Activated CD8-positive, alpha-beta memory T cell treated with anti-CD3 and anti-CD28 coated beads for 4 hours (primary cell): ENCODE measurements around the gene USP10.
A peak's percentile ranks its signal among the peaks of the same experiment; 100 is the strongest.

Experiments
- DNase-seq, 2 donors: peaks; one replicate each; pipeline ENCODE4 v3.0.0-alpha.2; 2020; ENCODE audit warnings: low read depth in 2 of 2

USP10 gene, protein sequence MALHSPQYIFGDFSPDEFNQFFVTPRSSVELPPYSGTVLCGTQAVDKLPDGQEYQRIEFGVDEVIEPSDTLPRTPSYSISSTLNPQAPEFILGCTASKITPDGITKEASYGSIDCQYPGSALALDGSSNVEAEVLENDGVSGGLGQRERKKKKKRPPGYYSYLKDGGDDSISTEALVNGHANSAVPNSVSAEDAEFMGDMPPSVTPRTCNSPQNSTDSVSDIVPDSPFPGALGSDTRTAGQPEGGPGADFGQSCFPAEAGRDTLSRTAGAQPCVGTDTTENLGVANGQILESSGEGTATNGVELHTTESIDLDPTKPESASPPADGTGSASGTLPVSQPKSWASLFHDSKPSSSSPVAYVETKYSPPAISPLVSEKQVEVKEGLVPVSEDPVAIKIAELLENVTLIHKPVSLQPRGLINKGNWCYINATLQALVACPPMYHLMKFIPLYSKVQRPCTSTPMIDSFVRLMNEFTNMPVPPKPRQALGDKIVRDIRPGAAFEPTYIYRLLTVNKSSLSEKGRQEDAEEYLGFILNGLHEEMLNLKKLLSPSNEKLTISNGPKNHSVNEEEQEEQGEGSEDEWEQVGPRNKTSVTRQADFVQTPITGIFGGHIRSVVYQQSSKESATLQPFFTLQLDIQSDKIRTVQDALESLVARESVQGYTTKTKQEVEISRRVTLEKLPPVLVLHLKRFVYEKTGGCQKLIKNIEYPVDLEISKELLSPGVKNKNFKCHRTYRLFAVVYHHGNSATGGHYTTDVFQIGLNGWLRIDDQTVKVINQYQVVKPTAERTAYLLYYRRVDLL

DNA sequence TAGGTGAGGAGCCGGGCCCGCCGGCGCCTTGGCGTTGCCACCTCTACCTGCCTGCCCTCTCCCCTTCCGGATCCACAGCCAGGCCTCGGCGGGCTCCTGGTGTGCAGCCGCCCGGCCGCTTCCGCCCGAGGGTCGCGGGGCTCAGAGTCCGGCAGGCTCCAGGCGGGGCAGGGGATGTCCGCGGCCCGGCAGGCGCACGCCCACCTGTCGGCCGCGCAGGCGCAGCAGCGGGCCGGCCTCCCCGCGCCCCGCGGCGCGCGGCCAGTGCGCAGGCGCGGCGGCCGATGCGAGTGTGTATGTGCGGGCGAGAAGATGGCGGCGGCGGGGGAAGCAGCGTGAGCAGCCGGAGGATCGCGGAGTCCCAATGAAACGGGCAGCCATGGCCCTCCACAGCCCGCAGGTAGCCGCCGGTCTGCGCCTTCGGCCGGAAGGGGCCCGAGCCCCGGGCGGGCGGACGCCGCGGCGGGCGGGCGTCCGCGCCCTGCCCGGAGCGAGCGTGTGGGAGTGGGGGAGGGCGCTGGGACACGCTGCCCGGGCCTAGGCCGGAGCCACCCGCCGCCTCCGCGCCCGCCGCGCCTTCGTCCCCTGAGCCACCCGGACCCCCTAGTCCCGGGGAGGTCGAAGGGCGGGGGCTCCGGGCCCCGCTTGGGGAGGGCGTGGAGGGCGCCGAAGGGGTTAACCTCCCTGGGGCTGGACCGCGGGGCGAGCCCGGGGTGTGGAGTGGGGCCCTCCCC is at the start of gene USP10:
Gene USP10 (plus strand): TSS at position 289 of the 734 bp plus-strand sequence. CDS start 91 bp downstream, at position 380.
- DNase-seq = peak; percentile 65 to 66

DNA sequence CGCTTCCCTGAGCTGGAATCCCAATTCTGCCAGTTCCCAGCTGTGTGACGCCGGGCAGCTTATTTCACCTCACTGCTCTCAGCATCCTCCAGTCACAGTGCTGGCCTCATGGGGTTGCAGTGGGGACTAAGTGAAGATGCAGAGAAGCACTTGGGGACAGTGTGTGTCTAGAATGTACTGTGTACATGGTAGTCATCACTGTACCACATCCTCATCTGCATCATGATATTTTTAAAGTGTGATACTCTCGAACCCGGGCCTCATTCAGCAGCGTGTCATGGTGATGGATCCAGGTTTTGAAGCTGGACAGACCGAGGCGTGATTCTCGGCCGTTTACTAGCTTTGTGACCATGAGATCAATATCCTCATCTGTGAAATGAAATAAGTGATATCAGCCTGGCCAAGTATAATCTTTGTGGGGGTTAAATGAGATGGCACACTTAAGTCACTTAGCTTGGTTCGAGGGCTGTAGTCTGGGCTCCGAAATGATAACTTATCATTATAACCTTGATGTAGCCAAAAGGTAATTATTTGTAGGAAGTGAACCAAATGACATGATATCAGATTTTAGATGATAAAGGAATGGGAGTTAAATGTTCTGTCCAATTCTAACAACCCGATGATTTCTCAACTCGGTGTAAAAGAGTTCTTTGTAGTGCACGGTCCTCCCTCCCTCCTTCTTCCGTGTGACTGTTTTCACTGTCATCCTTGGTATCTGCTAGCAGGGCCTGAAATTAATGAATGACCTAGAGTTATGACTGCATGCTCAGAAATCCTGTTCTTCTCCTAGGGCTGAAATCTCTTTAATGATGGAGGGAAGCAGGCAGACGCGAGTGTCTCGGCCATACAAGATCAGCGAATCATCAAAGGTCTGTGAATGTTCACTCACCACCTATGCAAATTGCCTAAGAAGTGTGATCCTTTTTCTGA is 49.5 kb upstream of the USP10 start:
- no peak for DNase-seq

DNA sequence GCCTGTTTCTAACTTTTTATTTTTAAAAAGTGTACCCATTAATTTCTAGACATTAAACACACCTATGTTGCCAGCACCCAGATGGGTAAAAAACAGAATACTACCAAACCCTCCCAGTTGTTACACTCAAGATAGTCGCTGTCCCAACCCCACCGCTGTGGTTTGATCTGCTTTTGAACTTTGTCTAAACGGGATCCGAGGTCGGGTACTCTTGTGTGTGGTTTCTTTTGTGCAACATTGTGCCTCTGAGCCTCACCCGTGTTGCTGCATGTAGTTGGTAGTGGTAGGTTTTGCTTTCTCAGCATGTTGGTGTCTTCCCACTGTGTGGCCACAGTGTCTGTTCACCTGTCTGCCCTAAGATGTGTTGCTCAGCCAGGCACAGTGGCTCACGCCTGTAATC is 47.2 kb upstream of the USP10 start:
- no peak for DNase-seq

DNA sequence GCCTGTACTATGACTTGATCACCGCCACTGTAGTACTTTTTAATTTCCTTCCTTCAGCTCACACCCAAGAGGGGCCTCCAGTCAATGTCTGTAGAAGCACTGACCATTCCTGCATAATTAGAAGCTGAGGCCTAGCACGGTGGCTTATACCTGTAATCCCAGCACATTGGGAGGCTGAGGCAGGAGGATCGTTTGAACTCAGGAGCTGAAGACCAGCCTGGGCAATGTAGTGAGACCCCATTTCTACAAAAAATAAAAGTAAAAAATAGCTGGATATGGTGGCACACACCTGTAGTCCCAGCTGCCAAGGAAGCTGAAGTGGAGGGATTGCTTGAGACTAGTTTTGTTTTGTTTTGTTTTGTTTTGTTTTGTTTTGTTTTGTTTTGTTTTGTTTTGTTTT is 45.6 kb upstream of the USP10 start:
- no peak for DNase-seq

DNA sequence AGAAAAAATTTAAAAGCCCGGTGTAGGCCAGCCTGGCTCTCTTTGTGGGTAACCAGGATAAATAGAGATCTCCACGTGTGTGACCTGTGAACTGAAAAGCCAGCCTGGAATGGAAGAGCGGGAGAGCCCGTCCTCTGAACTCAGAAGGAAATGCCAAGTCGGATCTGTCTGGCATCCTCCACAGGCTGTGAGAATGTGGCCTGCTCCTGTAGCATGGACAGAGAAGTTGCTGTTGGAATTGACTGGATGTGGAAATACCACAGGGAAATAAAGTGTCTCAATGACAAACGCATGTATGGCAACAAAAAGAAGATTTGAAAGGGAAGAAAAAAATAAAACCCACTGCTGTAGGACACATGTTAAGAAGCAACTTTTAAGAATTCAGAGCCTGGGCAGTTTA is 44.8 kb upstream of the USP10 start:
- DNase-seq = no peak

DNA sequence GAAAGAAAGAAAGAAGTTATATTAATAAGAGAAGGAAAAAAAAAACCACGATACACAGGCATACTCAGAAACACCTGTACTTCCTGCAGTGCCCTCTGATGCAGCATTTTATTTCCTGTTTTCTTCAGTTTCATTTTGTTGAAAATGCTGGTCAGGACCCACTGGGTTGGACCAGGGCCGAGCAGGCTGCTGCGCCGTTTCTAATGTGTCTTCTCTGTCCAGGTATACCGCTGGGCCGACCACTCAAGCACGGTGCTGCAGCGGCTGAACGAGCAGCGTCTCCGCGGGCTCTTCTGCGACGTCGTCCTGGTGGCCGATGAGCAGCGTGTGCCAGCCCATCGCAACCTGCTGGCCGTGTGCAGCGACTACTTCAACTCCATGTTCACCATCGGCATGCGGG is 43.2 kb upstream of the USP10 start:
- DNase-seq = no peak

DNA sequence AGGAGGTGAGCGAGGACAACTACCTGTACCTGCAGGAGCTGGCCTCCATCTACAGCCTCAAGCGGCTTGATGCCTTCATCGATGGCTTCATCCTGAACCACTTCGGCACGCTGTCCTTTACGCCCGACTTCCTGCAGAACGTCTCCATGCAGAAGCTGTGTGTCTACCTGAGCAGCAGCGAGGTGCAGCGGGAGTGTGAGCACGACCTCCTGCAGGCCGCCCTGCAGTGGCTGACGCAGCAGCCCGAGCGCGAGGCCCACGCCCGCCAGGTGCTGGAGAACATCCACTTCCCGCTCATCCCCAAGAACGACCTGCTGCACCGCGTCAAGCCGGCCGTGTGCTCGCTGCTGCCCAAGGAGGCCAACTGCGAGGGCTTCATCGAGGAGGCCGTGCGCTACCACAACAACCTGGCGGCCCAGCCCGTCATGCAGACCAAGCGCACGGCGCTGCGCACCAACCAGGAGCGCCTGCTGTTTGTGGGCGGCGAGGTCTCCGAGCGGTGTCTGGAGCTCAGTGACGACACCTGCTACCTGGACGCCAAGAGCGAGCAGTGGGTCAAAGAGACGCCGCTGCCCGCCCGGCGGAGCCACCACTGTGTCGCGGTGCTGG is 42.5 kb upstream of the USP10 start:
- no peak for DNase-seq

DNA sequence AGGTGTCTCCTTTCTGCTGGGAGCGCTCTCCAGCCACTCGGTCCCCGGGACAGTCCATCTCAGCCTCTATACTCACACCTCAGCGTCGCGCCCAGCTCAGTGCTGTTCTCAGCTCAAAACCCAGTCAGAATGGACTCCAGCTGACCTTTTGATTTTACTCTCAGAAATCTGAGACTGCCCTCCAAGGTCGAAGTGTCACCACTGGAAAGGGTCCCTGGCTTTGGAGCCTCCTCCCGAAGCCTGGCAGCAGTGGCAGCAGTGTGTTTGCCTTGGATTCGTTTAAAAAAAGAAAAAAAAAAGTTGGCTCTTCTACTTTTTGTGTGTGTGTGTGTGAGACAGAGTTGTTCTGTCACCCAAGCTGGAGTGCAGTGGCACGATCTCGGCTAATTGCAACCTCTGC is 41.1 kb upstream of the USP10 start:
- no peak for DNase-seq

DNA sequence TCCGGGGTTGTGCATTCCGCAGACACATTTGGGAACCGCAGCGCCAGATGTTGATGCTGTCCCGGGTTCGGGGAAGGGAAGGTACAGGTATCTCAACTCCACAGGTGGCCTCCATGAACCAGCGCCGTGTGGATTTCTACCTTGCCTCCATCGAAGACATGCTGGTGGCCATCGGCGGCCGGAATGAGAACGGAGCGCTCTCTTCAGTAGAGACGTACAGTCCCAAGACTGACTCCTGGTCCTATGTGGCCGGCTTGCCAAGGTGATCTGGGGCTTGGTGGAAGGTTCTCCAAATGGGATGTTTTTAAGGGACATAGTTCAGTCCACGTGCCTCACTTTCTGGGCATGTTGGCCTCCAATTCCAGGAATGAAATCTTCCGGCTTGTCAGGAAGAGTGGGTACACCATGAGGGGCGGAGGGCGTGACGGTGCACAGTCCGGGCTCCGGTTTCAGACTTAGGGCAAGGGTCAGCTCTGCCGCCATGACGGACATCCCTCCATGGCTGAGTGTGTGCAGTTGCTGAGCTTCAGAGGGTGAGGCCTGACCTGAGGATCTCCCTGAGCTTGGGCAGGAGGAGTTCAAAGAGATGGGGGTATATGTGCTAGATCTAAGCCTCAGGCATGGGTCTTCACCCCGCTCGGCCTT is 40.0 kb upstream of the USP10 start:
- DNase-seq = no peak

DNA sequence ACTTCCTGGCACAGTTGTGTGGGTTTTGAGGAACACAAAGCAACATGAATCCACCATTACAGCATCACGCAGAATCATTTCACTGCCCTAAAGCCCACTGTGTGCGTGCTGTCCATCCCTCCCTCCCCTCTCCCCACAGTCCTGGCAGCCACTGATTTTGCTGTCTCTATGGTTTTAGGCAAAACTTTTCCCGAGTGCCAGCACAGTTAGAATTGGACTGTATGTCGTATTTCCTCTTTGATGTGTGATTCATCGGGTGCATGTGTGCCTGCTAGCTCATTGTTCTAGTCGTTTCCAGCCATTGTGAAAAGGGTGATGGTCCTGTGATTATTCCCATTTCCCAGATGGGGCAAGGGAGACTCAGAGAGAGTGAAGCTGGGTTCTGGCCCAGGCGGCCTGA is 38.8 kb upstream of the USP10 start:
- no peak for DNase-seq

DNA sequence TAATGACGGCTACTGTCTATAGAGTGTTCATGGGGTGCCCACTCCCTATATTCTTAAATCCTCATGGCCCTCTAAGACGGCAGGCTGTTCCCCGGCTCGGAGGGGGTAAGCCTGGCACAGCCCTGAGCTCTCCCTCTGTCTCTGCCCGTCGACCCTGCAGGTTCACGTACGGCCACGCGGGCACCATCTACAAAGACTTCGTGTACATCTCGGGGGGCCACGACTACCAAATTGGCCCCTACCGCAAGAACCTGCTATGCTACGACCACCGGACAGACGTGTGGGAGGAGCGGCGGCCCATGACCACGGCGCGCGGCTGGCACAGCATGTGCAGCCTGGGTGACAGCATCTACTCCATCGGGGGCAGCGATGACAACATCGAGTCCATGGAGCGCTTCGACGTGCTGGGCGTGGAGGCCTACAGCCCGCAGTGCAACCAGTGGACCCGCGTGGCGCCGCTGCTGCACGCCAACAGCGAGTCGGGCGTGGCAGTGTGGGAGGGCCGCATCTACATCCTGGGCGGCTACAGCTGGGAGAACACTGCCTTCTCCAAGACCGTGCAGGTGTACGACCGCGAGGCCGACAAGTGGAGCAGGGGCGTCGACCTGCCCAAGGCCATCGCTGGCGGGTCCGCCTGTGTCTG is 38.3 kb upstream of the USP10 start:
- DNase-seq = no peak

DNA sequence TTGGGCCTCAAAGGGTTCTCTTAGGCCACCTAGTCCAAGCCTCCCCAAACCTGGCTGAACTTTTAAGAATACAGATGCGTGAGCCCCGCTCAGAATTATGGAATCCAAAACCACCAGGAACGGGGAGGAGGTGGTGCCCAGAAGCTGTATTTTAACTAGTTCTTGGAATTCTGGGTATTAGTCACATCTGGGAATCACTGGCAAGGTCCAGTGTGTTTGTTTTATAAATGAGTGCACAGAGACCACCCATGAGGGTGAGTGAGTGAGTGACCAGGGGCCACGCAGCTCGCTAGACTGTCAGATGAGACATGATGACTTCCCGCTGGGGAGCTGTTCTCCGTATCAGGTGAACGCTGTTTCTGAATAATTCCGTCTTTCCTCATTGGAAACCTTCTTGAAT is 37.3 kb upstream of the USP10 start:
- DNase-seq = no peak

DNA sequence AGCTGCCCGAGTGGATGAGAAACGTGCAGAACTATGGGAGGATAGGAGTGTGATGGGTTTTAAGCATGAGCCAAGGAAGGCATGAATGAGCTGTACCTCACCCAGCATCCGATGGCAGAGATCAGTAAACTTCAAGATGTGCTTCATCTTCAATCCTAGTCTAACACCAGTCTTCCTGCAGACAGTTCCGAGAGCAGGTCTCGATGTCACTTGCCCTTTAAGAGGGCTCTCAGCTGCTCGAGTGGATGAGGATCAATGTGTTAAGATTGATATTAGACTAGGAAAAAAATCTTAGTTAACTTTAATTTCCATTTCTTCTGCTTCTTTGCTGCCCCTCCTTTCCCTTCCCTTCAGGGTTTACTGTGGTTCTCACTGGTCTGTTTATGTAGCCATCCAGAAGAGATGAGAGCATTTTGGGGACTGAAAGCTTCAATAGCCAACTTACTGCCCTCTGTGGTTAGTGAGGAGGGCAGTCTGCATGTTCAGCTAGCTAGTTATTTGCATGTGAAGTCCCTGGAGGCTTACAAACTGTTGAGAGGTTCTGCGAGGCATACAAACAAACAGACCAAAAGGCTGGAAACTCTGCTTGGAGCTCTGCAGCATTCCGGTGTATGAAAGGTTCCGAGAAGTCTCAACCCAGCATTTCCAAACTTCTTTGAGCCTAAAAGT is 36.2 kb upstream of the USP10 start:
- DNase-seq = no peak

DNA sequence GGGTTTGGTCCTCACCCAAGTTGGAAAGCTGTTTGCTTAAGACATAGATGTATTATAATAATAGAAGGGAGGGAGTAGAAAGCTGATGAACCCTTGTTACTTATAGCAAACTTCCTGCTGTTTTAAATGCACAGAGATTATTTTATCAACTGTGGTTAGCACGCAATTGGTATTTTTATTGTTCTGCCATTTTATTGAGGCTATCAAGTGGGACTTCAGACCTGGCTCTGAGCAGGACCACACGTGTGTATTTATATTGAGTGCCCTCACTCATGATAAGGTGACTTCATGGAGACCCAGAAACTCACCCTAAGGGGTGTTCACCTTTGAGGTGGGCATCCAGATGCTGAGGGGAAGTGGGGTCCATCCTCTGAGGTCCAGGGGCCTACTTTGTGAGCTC is 34.4 kb upstream of the USP10 start:
- no peak for DNase-seq

DNA sequence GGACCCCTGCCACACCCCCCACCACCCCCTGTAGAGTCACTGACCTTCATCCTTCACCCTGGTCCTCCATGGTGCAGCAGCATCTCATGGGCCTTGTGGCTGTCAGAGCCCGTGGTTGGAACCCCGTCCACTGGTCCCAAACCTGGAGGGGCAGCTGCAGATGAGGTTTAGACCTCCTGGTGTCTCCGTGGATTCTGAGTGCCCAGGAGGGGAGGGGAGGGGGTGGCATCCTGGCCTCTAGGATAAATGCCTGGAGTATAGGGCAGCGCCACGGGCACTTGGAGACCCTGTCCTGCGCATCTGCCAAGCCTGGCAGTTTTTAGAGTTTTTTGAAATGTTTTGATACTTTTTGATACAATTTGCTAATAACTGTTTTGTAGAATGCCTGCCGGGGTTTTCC is 34.0 kb upstream of the USP10 start:
- no peak for DNase-seq

DNA sequence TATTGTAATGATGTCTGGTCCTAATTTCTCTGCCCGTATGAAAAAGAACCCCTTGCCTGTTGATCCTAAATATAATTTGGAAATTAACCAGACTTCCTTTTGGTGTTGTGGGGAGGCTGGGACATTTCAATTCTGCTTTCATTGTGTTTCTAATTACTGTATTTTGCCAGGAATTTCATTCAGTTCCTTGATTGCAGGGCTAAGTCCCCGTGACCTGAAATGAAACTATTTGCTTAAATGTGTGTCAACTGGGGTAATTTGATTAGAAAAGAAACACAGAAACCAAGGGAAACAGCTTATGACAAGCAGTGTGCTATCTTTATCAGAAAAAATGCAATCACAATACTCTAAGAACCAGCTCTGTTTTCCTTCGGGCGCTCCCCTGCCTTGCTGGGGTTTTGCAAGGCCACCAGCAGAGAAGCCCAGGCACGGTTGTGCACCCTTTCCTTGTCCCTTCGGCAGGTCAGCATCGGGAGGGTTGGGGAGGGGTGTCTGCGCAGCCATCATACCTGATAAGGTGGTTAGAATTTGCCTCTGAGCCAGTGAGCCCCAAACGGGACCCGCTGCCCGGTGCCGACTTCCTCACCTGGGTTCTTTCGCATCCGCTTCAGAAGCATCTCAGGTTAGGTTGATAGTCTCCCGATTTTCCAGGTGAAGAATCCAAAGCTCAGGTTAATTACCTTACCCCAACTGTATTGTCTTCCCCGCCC is 32.0 kb upstream of the USP10 start:
- DNase-seq = no peak

DNA sequence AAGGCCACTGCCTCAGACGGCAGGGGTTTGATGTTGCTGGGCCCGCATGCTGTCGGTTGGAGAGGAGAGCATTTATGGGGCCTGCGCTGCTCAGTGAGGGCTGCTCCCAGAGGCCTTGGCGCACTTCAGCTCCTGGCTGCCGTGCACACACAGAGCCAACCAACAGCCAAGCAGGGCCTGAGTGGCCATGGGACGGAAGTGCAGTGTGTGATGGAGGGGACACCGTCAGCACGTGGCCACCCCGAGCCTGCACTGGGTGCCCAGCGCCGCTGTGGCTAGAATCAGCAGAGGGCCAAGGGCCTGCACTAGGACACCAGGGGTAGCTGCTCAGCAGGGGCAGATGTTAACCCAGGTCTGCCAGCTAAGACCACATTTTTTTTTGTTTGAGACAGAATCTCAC is 29.7 kb upstream of the USP10 start:
- no peak for DNase-seq

DNA sequence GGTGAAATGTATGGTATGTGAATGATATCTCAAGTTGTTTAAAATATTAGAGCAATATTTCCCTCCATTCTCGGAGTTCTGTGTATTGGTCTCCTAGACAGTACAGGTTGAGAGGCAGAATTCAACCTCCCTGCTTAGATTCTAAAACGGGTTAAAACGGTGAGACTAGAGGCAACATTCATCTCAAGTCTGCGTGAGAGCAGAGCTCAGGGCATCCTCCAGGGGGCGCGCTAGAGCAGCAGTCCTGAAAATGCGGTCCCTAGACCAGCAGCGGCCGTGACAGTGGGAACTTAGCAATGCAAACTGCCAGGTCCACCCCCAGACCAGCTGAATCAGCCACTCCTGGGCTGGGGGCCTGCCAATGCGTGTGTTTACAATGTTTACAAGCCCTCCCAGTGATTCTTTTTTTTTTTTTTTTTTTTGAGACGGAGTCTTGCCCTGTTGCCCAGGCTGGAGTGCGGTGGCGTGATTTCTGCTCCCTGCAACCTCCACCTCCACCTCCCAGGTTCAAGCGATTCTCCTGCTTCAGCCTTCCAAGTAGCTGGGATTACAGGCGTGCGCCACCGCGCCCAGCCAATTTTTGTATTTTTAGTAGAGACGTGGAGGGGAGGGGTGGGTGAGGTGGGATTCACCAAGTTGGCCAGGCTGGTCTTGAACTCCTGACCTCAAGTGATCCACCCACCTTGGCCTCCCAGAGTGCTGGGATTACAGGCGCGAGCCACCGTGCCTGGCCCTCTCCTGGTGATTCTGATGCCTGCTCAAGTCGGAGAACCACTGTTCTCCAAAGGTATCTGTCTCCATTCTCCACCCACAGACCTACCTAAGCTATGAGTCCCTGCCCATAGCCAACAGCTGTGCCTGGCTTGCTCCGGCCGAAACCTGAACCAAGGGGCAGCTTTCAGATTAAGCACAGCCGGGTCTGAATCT is 27.3 kb upstream of the USP10 start:
- DNase-seq = peak; percentile 65 to 70
